ENCODE data around the gene EPGN. TPM values are rescaled to one million over a fixed set of nuclear protein-coding genes. Genes with fewer than 3 reads are reported as not detected.

EPGN gene
- total RNA-seq, 4 donors from 2014 or later: not detected

- intact Hi-C loops (cut with DNase I; ENCODE audit: low total_unique reads): no loop called here
- H3K4me3 ChIP-seq: peak overlapping the region in 3 of 4 donors; percentile 2 to 40 (median 37)
- H3K9me3 ChIP-seq: no peaks in the 10 kb centered on the region
- H3K27ac ChIP-seq: no peak overlapping the region
- H3K27me3 ChIP-seq: peaks cover 13 to 19% (median 13%) of the 10 kb centered on the region in 3 donors
- ATAC-seq: no peak
- H3K36me3 ChIP-seq: no peaks in the 10 kb centered on the region
- peaks cover 4 to 5% of the 10 kb centered on the region in 2 donors for H3K4me1 ChIP-seq
- no peak for TF ChIP-seq CTCF (IDR thresholded peaks at IDR 0.05 in 4 of 5, conservative IDR thresholded peaks at IDR 0.05 in 1 of 5)
- TF ChIP-seq POLR2A (IDR thresholded peaks at IDR 0.05): no peak
- no peak for DNase-seq
- in situ Hi-C loops (cut with MboI; ENCODE audit: low sequenced_read_pairs in 4 of 4): loop anchor here in 1 of 4 donors (25.0 kb wide), 1 partner anchor 297 kb away; no protein-coding TSS in a partner anchor
These were observed 57.5 kb downstream of the EPGN start for GRCh38 chr4:74365761-74366160.

Other genes with a start within 250 kb of the EPGN start
- 10 to 100 TPM; 22.2 to 46.8 (median 30.5) TPM for gene CXCL2, start 209.3 kb upstream of the EPGN start, total RNA-seq
- 10 to 100 TPM in 1 of 4 donors, 1 to 10 TPM in 3; 7.0 to 11.0 (median 7.8) TPM for gene MTHFD2L, start 150.4 kb upstream of the EPGN start, total RNA-seq
- under 1 TPM in 2 of 4 donors, not detected in 2; 0.07 to 0.84 TPM for gene EREG, start 56.7 kb downstream of the EPGN start, total RNA-seq
- 10 to 100 TPM in 3 of 4 donors, 1 to 10 TPM in 1; 4.0 to 56.1 (median 22.5) TPM for gene AREG, start 136.7 kb downstream of the EPGN start, total RNA-seq

Data from gastrocnemius medialis (tissue), 4 donors.